H1 (cell line): ENCODE data around the gene ITPK1. TPM values are rescaled to one million over a fixed set of nuclear protein-coding genes. Genes with fewer than 3 reads are reported as not detected.

Experiments
- CTCF ChIA-PET: fragments of 300-600 bp; sonication (Branson Sonifier 250); formaldehyde crosslinking; loops from one replicate; lab custom pipeline; 2021; ENCODE audit not compliant: partially characterized antibody; lab: Charles Lee
- POLR2A ChIA-PET: fragments of 300-600 bp; sonication (Branson Sonifier 250); formaldehyde crosslinking; loops from one replicate; lab custom pipeline; 2021; ENCODE audit warnings: inconsistent platforms; ENCODE audit not compliant: partially characterized antibody; lab: Charles Lee
- DNase-seq, 2 experiments: peaks; one replicate each; pipeline versions ENCODE4 v3.0.0 to v3.0.0-alpha.2; 2010 to 2022; ENCODE audit warnings: low spot score in 2 of 2, low read depth in 1 of 2, mixed read lengths in 1 of 2
- FAIRE-seq: peaks from 2 replicates; lab custom pipeline; 2011; peaks lifted over from hg19 to GRCh38; lab: Jason Lieb, UNC
- H2AFZ ChIP-seq: 2 replicates; pipeline ENCODE4 v1.8.1; 2012; ENCODE audit warnings: low read length, inconsistent platforms
- H2AK5ac ChIP-seq: 2 replicates; pipeline ENCODE4 v1.6.1; 2013; ENCODE audit warnings: low read depth, low read length
- H2BK120ac ChIP-seq: replicated peaks from 2 replicates; pipeline ENCODE3; 2013; ENCODE audit warnings: low read depth, low read length, inconsistent platforms
- H2BK12ac ChIP-seq: 2 replicates; pipeline ENCODE4 v1.6.1; 2013; ENCODE audit warnings: low read depth, low read length
- H2BK15ac ChIP-seq: 2 replicates; pipeline ENCODE4 v1.6.1; 2013; ENCODE audit warnings: low read length
- H2BK20ac ChIP-seq: 2 replicates; pipeline ENCODE4 v1.6.1; 2013; ENCODE audit warnings: low read length
- H2BK5ac ChIP-seq: 2 replicates; pipeline ENCODE4 v1.6.1; 2013; ENCODE audit warnings: low read depth, low read length
- H3K14ac ChIP-seq: 2 replicates; pipeline ENCODE4 v1.6.1; 2013; ENCODE audit warnings: inconsistent platforms; ENCODE audit not compliant: insufficient read length
- H3K18ac ChIP-seq: 2 replicates; pipeline ENCODE4 v1.6.1; 2013; ENCODE audit warnings: low read length; ENCODE audit errors: extremely low read depth
- H3K23ac ChIP-seq: 2 replicates; pipeline ENCODE4 v1.6.1; 2013; ENCODE audit warnings: inconsistent platforms; ENCODE audit not compliant: insufficient read length
- H3K23me2 ChIP-seq: 2 replicates; pipeline ENCODE4 v1.6.1; 2013; ENCODE audit warnings: low read depth, low read length
- H3K27ac ChIP-seq: 2 replicates; pipeline ENCODE4 v1.6.1; 2011; ENCODE audit warnings: low read depth, low read length, inconsistent platforms
- H3K27me3 ChIP-seq, 4 experiments: replicated peaks in 1 of 4; 1 replicate in 1 of 4; 2 replicates in 3 of 4; pipeline versions ENCODE4 v1.6.1 to v1.8.1; 2011 to 2013; ENCODE audit warnings: low read length in 3 of 4, mild to moderate bottlenecking in 3 of 4, inconsistent platforms in 2 of 4, mixed read lengths in 2 of 4, moderate library complexity in 1 of 4; ENCODE audit not compliant: control insufficient read depth in 3 of 4, insufficient read depth in 3 of 4; ENCODE audit errors: extremely low read depth in 1 of 4
- H3K36me3 ChIP-seq, 4 experiments: 2 replicates each; pipeline versions ENCODE4 v1.6.1 to v1.8.1; 2011 to 2013; ENCODE audit warnings: mild to moderate bottlenecking in 4 of 4, low read length in 3 of 4, moderate library complexity in 2 of 4, control low read depth in 1 of 4, inconsistent platforms in 1 of 4; ENCODE audit not compliant: insufficient read depth in 4 of 4, control insufficient read depth in 2 of 4
- H3K4ac ChIP-seq: replicated peaks from 2 replicates; pipeline ENCODE3; 2013; ENCODE audit warnings: low read length, low read depth, mixed read lengths, inconsistent platforms; ENCODE audit not compliant: insufficient read length
- H3K4me1 ChIP-seq, 4 experiments: replicated peaks in 1 of 4; 1 replicate in 1 of 4; 2 replicates in 3 of 4; pipeline versions ENCODE4 v1.6.1 to v1.8.1; 2011 to 2013; ENCODE audit warnings: low read length in 3 of 4, inconsistent platforms in 2 of 4, mixed read lengths in 1 of 4; ENCODE audit not compliant: insufficient read depth in 4 of 4, control insufficient read depth in 3 of 4
- H3K4me2 ChIP-seq, 2 experiments: 2 replicates each; pipeline versions ENCODE4 v1.6.1 to v1.8.1; 2011 to 2013; ENCODE audit warnings: low read depth in 2 of 2, low read length in 2 of 2, control low read depth in 1 of 2, inconsistent platforms in 1 of 2, mild to moderate bottlenecking in 1 of 2; ENCODE audit not compliant: insufficient read depth in 1 of 2
- H3K4me3 ChIP-seq, 4 experiments: fragments of 200-600, 300-600 bp in 1 of 4; sonication (generic), shearing (Covaris generic), sonication (Bioruptor Twin) in 1 of 4; 2 replicates each; pipeline versions ENCODE4 v1.5.1 to v1.8.1; 2011 to 2016; ENCODE audit warnings: low read length in 4 of 4, low read depth in 3 of 4, control low read depth in 2 of 4, inconsistent platforms in 2 of 4, mild to moderate bottlenecking in 2 of 4, mixed read lengths in 1 of 4, moderate library complexity in 1 of 4; ENCODE audit not compliant: insufficient read depth in 2 of 4; ENCODE audit errors: extremely low read depth in 1 of 4
- H3K56ac ChIP-seq: replicated peaks from 2 replicates; pipeline ENCODE3; 2013; ENCODE audit warnings: low read depth, mild to moderate bottlenecking, mixed read lengths, low read length, inconsistent platforms; ENCODE audit not compliant: insufficient read length
- H3K79me1 ChIP-seq: 2 replicates; pipeline ENCODE4 v1.6.1; 2013; ENCODE audit warnings: low read depth, low read length, control low read depth
- H3K79me2 ChIP-seq, 2 experiments: 2 replicates each; pipeline versions ENCODE4 v1.6.1 to v1.8.1; 2012 to 2013; ENCODE audit warnings: low read length in 2 of 2, mild to moderate bottlenecking in 2 of 2, inconsistent platforms in 1 of 2; ENCODE audit not compliant: insufficient read depth in 2 of 2, control insufficient read depth in 1 of 2
- H3K9ac ChIP-seq, 4 experiments: replicated peaks in 1 of 4; 1 replicate in 1 of 4; 2 replicates in 3 of 4; pipeline versions ENCODE4 v1.6.1 to v1.8.1; 2011 to 2013; ENCODE audit warnings: low read depth in 3 of 4, low read length in 3 of 4, control low read depth in 2 of 4, mild to moderate bottlenecking in 2 of 4, moderate library complexity in 2 of 4, inconsistent platforms in 1 of 4; ENCODE audit errors: extremely low read depth in 1 of 4
- H3K9me3 ChIP-seq, 2 experiments: 2 replicates each; pipeline versions ENCODE4 v1.6.1 to v1.8.1; 2012 to 2013; ENCODE audit warnings: mild to moderate bottlenecking in 2 of 2, moderate library complexity in 2 of 2, control low read depth in 1 of 2, inconsistent platforms in 1 of 2, low read depth in 1 of 2, low read length in 1 of 2, mixed read lengths in 1 of 2; ENCODE audit not compliant: insufficient read depth in 2 of 2
- H4K20me1 ChIP-seq, 2 experiments: replicated peaks in 1 of 2; 2 replicates each; pipeline versions ENCODE3 to v1.8.1; 2011 to 2013; ENCODE audit warnings: inconsistent platforms in 2 of 2, low read length in 2 of 2, mild to moderate bottlenecking in 1 of 2; ENCODE audit not compliant: insufficient read depth in 2 of 2, control insufficient read depth in 1 of 2
- H4K5ac ChIP-seq: 2 replicates; pipeline ENCODE4 v1.6.1; 2013; ENCODE audit warnings: low read length, low read depth, mixed read lengths, inconsistent platforms; ENCODE audit not compliant: insufficient read length
- H4K8ac ChIP-seq: 2 replicates; pipeline ENCODE4 v1.8.0; 2013; ENCODE audit warnings: mild to moderate bottlenecking, moderate library complexity, low read length, inconsistent platforms; ENCODE audit not compliant: insufficient read depth; ENCODE audit errors: extremely low read depth
- H4K91ac ChIP-seq: replicated peaks from 2 replicates; pipeline ENCODE3; 2013; ENCODE audit warnings: low read length, mixed read lengths, inconsistent platforms; ENCODE audit not compliant: insufficient read length
- CTBP2 ChIP-seq: IDR thresholded peaks from 2 replicates; pipeline ENCODE4 v1.7.0; 2011; ENCODE audit warnings: borderline replicate concordance, mild to moderate bottlenecking, moderate library complexity, mixed read lengths, low read length; ENCODE audit not compliant: insufficient read depth, insufficient read length
- KDM5A ChIP-seq: fragments of 200-600 bp; IDR thresholded peaks from 2 replicates; pipeline ENCODE4 v1.7.1; 2012; ENCODE audit warnings: mild to moderate bottlenecking, low read length, inconsistent platforms, mixed read lengths
- POLR2AphosphoS5 ChIP-seq: IDR thresholded peaks from 2 replicates; pipeline ENCODE4 v1.6.1; 2011; ENCODE audit warnings: low read depth, low read length
- RNF2 ChIP-seq: fragments of 200-900, 300-1000 bp; sonication (generic); IDR thresholded peaks from 2 replicates; pipeline ENCODE4 v1.7.1; 2016; ENCODE audit warnings: borderline replicate concordance, low read depth, mild to moderate bottlenecking, antibody characterized with exemption, low read length; ENCODE audit not compliant: poor library complexity, severe bottlenecking; ENCODE audit errors: missing control alignments
- RXRA ChIP-seq: IDR thresholded peaks from 2 replicates; pipeline ENCODE4 v1.6.1; 2011; ENCODE audit warnings: low read depth, mild to moderate bottlenecking, low read length, moderate library complexity; ENCODE audit not compliant: insufficient read depth
- TAF1 ChIP-seq: IDR thresholded peaks from 2 replicates; pipeline ENCODE4 v1.6.1; 2011; ENCODE audit warnings: mild to moderate bottlenecking, low read depth, low read length
- WGBS, 2 experiments: shearing (Covaris generic) in 1 of 2; methylation state at CpG; one replicate each; pipeline versions ENCODE4 v1.1.6 to v1.1.7; 2013 to 2015; ENCODE audit warnings: low lambda C conversion rate in 2 of 2, mixed read lengths in 2 of 2, inconsistent platforms in 1 of 2, low coverage in 1 of 2, missing lambda C conversion rate in 1 of 2; ENCODE audit not compliant: insufficient replicate concordance in 2 of 2, insufficient coverage in 1 of 2, insufficient read length in 1 of 2; ENCODE audit errors: extremely low coverage in 1 of 2, missing lambda C conversion rate in 1 of 2; 5-methylcytosine and 5-hydroxymethylcytosine counted together
- polyA plus RNA-seq, 7 experiments: library from polyadenylated mRNA; depleted of rRNA in 3 of 7; stranded (reverse) in 5 of 7; unstranded in 2 of 7; fragments of >200 nt in 5 of 7; fragments of 200-250 nt in 2 of 7; gene quantifications; 1 replicate in 5 of 7; 2 replicates in 1 of 7; 4 replicates in 1 of 7; pipeline versions ENCODE4 v1.2.1 to v1.2.3, GENCODE V29; 2011 to 2013; ENCODE audit warnings: missing spikeins in 2 of 7, mixed read lengths in 2 of 7
- total RNA-seq: library from RNA; stranded (reverse); fragmentation: NEBNext Ultra II Directional; extraction: Animal tissue kit (Norgen Biotek cat#: 25700); gene quantifications from 2 replicates; pipeline ENCODE4 v1.2.1, GENCODE V29; 2021
- TF ChIP-seq, protein P1 (sequence below), 3 experiments: IDR thresholded peaks; 1 replicate in 2 of 3; 2 replicates in 1 of 3; pipeline versions ENCODE4 v1.5.1 to v1.6.1; 2011; ENCODE audit warnings: low read length in 3 of 3, mild to moderate bottlenecking in 3 of 3, inconsistent platforms in 2 of 3, low read depth in 1 of 3, moderate library complexity in 1 of 3; ENCODE audit not compliant: insufficient read depth in 1 of 3; ENCODE audit errors: control extremely low read depth in 1 of 3

The ITPK1 gene
- total and polyA plus RNA-seq, 2 of the 8 experiments (the other 6 are each of a cell fraction or from before 2014, with no cell fraction given): 108 to 143 TPM

- Histone ChIP-seq H3K14ac (no peak overlapping the region), H4K5ac (no peak overlapping the region), H3K9ac (no peak overlapping the region), H4K8ac (no peak overlapping the region; the same call in 1 of the 2 replicates), H3K4me3 (no peak overlapping the region), H2BK120ac (no peak overlapping the region), H2BK5ac (no peak overlapping the region), H2BK12ac (no peak overlapping the region), H3K9me3 (no peaks in the 10 kb centered on the region), H3K27ac (no peak overlapping the region), H4K91ac (no peak overlapping the region), H2BK15ac (no peak overlapping the region), H3K4ac (no peak overlapping the region), H3K79me1 (peaks cover 6% of the 10 kb centered on the region), H3K4me1 (peaks cover 0 to 8% (median 0%) of the 10 kb centered on the region in 4 experiments; a peak in 2 of 7 replicates), H2AFZ (no peak overlapping the region), H3K27me3 (no peaks in the 10 kb centered on the region), H3K79me2 (peaks cover 0 to under 1% of the 10 kb centered on the region in 2 experiments; a peak in 1 of 4 replicates), H3K23me2 (no peaks in the 10 kb centered on the region), H3K36me3 (peaks cover 2 to 6% (median 6%) of the 10 kb centered on the region in 4 experiments; a peak in 4 of 8 replicates), H3K56ac (no peak overlapping the region), H2AK5ac (0 out of 2 replicates have a peak overlapping the region, but pooled peaks have one; percentile 53), H2BK20ac (no peak overlapping the region), H3K23ac (no peak overlapping the region), H4K20me1 (peaks cover 7 to 13% of the 10 kb centered on the region in 2 experiments), H3K4me2 (no peak overlapping the region), H3K18ac (no peak overlapping the region)
- ChIA-PET CTCF (interaction anchor here (0.6 to 1.9 kb wide), 8 partner anchors 8 to 439 kb away, joined by 3 to 9 read pairs (median 3); no protein-coding TSS in a partner anchor), POLR2A (interaction anchor here (0.5 to 1.4 kb wide), 3 partner anchors 14 to 228 kb away, joined by 3 to 4 read pairs (median 3); no protein-coding TSS in a partner anchor)
- WGBS, 2 experiments: 91% methylated on average over 20 of the region's 22 CpGs; no CpG with 5 or more reads in 1 of the 2 experiments
- FAIRE-seq (no peak), DNase-seq (no peak)
- TF ChIP-seq RNF2: no peak
- TF ChIP-seq, protein P1, sequence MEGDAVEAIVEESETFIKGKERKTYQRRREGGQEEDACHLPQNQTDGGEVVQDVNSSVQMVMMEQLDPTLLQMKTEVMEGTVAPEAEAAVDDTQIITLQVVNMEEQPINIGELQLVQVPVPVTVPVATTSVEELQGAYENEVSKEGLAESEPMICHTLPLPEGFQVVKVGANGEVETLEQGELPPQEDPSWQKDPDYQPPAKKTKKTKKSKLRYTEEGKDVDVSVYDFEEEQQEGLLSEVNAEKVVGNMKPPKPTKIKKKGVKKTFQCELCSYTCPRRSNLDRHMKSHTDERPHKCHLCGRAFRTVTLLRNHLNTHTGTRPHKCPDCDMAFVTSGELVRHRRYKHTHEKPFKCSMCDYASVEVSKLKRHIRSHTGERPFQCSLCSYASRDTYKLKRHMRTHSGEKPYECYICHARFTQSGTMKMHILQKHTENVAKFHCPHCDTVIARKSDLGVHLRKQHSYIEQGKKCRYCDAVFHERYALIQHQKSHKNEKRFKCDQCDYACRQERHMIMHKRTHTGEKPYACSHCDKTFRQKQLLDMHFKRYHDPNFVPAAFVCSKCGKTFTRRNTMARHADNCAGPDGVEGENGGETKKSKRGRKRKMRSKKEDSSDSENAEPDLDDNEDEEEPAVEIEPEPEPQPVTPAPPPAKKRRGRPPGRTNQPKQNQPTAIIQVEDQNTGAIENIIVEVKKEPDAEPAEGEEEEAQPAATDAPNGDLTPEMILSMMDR (IDR thresholded peaks at IDR 0.05; ENCODE audit: control extremely low read depth in 1 of 3, insufficient read depth in 1 of 3, low read depth in 1 of 3, low read length in 3 of 3): no peak
- TF ChIP-seq KDM5A: no peak
- no peak for TF ChIP-seq RXRA
- no peak for TF ChIP-seq POLR2AphosphoS5
- TF ChIP-seq CTBP2: no peak
- no peak for TF ChIP-seq TAF1
These were observed 125.0 kb downstream of the ITPK1 start for GRCh38 chr14:92990456-92991430.
